ENCODE measurements around the gene TAP2.
"Not testable (repeated sequence)": the region's sequence is repeated elsewhere in the genome, so short reads cannot be mapped to it uniquely, and the experiment has no call there.

Gene TAP2

DNA sequence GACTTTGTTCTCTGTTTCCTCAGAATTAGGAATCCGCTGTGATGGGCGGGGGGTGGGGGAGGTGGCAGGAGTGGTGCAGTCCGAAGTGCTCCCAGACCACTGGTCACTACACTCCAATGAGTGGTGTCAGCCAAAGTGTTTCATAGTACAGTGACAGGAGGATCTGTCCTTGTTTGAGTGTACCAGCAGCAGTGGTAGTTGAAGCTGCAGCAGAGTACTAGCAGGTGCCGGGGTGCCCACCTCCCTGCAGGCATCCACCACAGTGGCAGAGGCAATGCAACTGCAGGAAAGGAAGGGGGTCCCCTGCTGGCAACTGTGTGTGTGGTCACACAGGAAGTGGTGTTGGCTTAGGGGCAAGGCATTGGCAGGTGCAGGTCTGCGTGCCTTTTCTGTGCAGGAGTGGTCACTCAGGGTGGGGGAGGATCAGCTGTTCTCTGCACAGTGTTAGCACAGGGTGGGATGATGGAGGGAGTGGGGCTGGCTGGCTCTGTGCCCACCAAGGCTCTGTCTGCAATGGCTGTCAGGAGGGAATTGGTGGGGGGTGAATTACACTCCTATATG, 31.4 kb downstream of the TAP2 start:
- H3K4me3 ChIP-seq (ENCODE audit: low read depth, low read length), result no peak overlapping the region
- TF ChIP-seq, protein P1, sequence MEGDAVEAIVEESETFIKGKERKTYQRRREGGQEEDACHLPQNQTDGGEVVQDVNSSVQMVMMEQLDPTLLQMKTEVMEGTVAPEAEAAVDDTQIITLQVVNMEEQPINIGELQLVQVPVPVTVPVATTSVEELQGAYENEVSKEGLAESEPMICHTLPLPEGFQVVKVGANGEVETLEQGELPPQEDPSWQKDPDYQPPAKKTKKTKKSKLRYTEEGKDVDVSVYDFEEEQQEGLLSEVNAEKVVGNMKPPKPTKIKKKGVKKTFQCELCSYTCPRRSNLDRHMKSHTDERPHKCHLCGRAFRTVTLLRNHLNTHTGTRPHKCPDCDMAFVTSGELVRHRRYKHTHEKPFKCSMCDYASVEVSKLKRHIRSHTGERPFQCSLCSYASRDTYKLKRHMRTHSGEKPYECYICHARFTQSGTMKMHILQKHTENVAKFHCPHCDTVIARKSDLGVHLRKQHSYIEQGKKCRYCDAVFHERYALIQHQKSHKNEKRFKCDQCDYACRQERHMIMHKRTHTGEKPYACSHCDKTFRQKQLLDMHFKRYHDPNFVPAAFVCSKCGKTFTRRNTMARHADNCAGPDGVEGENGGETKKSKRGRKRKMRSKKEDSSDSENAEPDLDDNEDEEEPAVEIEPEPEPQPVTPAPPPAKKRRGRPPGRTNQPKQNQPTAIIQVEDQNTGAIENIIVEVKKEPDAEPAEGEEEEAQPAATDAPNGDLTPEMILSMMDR (IDR thresholded peaks at IDR 0.05; ENCODE audit: borderline replicate concordance, insufficient read depth, low read depth, low read length), result no peak

- not testable (repeated sequence) for H3K4me3 ChIP-seq (ENCODE audit: low read depth, low read length)
These were observed 33.1 kb downstream of the TAP2 start for GRCh38 chr6:32805404-32805803.

DNA sequence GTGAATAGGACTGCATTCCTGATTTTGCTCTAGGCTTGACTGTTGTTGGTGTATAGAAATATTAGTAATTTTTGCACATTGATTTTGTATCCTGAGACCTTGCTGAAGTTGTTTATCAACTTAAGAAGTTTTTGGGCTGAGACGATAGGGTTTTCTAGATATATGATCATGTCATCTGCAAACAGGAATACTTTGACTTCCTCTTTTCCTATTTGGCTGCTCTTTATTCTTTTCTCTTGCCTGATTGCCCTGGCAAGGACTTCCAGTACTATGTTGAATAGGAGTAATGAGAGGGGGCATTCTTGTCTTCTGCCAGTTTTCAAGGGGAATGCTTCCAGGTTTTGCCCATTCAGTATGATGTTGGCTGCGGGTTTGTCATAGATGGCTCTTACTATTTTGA, 35.1 kb downstream of the TAP2 start:
- no peak overlapping the region for H3K4me3 ChIP-seq (ENCODE audit: low read depth, low read length)
- TF ChIP-seq, protein P1 (IDR thresholded peaks at IDR 0.05; ENCODE audit: borderline replicate concordance, insufficient read depth, low read depth, low read length), result no peak

DNA sequence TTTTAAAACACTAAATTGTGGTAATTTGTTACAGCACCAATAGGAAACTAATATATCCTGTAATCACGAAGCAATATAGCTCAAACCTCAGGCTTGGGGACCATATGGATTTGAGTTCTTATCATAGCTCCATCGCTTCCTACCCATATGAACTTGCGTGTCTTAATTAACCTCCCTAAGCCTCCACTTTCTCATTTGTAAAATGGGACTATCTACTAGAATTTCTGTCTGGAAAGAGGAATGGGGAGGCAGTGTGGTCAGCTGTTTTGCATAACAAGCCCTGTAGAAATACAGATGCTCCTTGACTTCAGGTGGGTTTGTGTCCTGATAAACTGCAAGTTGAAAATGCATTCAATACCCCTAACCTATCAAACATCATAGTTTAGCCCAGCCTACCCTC, 38.8 kb downstream of the TAP2 start:
- no peak overlapping the region for H3K4me3 ChIP-seq (ENCODE audit: low read depth, low read length)
- TF ChIP-seq, protein P1 (IDR thresholded peaks at IDR 0.05; ENCODE audit: borderline replicate concordance, insufficient read depth, low read depth, low read length), result no peak

DNA sequence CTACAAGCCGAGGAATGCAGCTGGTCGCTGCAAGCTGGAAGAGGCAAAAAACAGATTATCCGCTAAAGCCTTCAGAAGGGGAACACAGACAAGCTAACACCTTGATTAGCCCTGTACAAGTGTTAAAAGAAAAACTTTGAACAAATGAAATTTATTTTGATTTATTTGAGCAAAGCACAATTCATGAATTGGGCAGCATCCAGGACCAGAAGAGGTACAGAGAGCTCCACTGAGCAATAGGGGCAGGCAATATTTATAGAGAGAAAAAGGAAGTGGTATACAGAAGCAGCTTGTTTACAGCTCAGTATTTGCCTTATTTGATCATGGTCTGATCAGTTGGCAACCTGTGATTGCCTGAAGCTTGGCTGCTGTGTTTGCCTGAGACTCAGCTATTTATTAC, 39.4 kb downstream of the TAP2 start:
- TF ChIP-seq, protein P1 (IDR thresholded peaks at IDR 0.05; ENCODE audit: borderline replicate concordance, insufficient read depth, low read depth, low read length), result no peak
- no peak overlapping the region for H3K4me3 ChIP-seq (ENCODE audit: low read depth, low read length)

DNA sequence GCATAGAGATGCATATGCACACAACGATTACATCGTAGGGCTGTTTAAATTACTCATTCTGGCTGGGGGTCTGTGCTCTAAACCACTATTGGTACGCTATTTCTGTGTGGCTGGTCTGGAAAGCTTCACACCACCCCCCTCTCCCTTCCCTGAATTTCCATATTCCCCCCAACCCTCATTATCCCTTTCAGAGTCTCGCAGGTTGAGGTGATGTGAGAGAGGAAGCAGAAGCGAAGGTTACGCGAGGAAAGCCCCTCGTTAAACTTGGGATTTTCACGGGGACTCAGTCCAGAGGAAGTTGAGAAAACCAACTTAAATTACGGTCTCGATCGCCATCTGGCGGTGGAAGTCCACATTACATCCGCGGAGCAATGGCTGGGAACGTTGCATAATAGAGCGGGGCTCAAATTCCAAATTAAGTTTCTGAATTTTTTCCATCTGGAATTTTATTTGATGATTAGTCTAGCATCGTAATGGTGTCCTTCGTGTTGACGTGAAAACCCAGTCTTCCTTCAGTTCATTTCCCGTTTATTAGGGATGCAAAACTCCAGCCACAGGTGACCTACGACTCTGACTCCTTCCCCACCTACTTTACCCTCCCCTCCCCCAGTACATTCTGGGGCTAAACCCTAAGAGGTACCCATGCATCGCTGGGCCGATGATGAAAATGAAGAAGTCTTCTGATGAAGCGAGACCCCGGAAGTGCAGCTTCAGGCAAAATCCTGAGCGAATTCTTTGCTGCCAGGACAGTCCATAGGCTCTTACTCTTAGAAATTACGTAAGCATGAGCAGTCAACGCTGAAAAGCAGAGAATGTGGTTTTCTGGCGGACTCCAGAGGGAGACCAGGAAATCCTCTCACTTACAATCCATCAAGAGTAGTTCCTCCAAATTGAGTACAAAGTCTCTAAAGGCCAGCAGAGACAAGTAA, 41.4 kb downstream of the TAP2 start:
- TF ChIP-seq, protein P1 (IDR thresholded peaks at IDR 0.05; ENCODE audit: borderline replicate concordance, insufficient read depth, low read depth, low read length), result peak; percentile 64
- H3K4me3 ChIP-seq (ENCODE audit: low read depth, low read length), result peak overlapping the region; percentile 24

GRCh38 chr6:32794510-32794909, 44.0 kb downstream of the TAP2 start:
- TF ChIP-seq, protein P1 (IDR thresholded peaks at IDR 0.05; ENCODE audit: borderline replicate concordance, insufficient read depth, low read depth, low read length), result no peak
- no peak overlapping the region for H3K4me3 ChIP-seq (ENCODE audit: low read depth, low read length)

Measured in GM12875 (cell line).